ENCODE measurements around the gene IRF4. TPM values are rescaled to one million over a fixed set of nuclear protein-coding genes. Genes with fewer than 3 reads are reported as not detected.

IRF4 gene
- total RNA-seq, 4 donors from 2014 or later: 3.5 to 5.8 (median 4.1) TPM

- DNase-seq (ENCODE audit: low spot score): no peak
- TF ChIP-seq, protein P1, sequence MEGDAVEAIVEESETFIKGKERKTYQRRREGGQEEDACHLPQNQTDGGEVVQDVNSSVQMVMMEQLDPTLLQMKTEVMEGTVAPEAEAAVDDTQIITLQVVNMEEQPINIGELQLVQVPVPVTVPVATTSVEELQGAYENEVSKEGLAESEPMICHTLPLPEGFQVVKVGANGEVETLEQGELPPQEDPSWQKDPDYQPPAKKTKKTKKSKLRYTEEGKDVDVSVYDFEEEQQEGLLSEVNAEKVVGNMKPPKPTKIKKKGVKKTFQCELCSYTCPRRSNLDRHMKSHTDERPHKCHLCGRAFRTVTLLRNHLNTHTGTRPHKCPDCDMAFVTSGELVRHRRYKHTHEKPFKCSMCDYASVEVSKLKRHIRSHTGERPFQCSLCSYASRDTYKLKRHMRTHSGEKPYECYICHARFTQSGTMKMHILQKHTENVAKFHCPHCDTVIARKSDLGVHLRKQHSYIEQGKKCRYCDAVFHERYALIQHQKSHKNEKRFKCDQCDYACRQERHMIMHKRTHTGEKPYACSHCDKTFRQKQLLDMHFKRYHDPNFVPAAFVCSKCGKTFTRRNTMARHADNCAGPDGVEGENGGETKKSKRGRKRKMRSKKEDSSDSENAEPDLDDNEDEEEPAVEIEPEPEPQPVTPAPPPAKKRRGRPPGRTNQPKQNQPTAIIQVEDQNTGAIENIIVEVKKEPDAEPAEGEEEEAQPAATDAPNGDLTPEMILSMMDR (IDR thresholded peaks at IDR 0.05): no peak
- ATAC-seq (ENCODE audit: low FRiP score): no peak
These were observed 8.4 kb upstream of the IRF4 start for GRCh38 chr6:382883-383810.

GRCh38 chr6:383856-384255 is 7.7 kb upstream of the IRF4 start:
- DNase-seq (ENCODE audit: low spot score) (no peak), ATAC-seq (ENCODE audit: low FRiP score) (no peak)
- TF ChIP-seq, protein P1 (IDR thresholded peaks at IDR 0.05): no peak

GRCh38 chr6:384898-385297 is 6.7 kb upstream of the IRF4 start:
- ATAC-seq (ENCODE audit: low FRiP score): no peak
- DNase-seq (ENCODE audit: low spot score): no peak

GRCh38 chr6:385614-386013 is 5.9 kb upstream of the IRF4 start:
- no peak for ATAC-seq (ENCODE audit: low FRiP score)
- TF ChIP-seq, protein P1 (IDR thresholded peaks at IDR 0.05): no peak
- DNase-seq (ENCODE audit: low spot score): no peak

More at GRCh38 chr6:384898-385297, 6.7 kb upstream of the IRF4 start:
- TF ChIP-seq, protein P1 (IDR thresholded peaks at IDR 0.05): no peak

- DNase-seq (ENCODE audit: low spot score) (no peak), ATAC-seq (ENCODE audit: low FRiP score) (no peak)
- TF ChIP-seq, protein P1 (IDR thresholded peaks at IDR 0.05): no peak
These were observed 4.8 kb upstream of the IRF4 start for GRCh38 chr6:386688-387266.

DNA sequence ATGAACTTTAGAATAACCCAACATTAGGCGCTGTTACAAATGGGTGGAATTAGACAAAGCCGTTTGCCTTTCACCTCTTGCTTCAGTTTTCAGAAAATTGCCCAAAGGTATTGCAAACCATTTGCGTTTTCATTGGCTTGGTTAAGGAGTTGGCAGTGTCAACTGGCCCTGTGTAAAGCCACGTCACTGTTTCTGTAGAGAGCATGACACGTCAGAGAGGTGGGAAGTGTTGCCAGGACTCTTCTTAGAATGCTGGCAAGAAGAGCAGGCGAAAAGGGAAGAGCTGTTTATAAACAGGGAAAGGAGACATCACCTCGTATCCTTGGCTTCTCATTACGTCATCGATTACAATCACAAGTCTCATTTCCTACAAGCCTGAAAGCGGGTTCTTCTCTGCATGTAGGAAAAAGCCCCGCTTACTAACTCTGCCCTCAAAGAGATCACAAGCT is 4.2 kb upstream of the IRF4 start:
- no peak for DNase-seq (ENCODE audit: low spot score)
- TF ChIP-seq, protein P1 (IDR thresholded peaks at IDR 0.05): no peak
- no peak for ATAC-seq (ENCODE audit: low FRiP score)

All from omental fat pad (tissue), 4 donors.